GM12873 (cell line): Measurements from ENCODE around the gene CPB1.

Source experiments
- CTCF ChIP-seq: IDR thresholded peaks from 2 replicates; pipeline ENCODE4 v1.5.1; 2012; ENCODE audit warnings: low read depth, mild to moderate bottlenecking, moderate library complexity, low read length, control low read depth; ENCODE audit not compliant: insufficient read depth; ENCODE audit errors: missing control alignments

The CPB1 gene

GRCh38 chr3:148839805-148840204 lies 12.2 kb downstream of the CPB1 start:
- no peak for TF ChIP-seq CTCF

DNA sequence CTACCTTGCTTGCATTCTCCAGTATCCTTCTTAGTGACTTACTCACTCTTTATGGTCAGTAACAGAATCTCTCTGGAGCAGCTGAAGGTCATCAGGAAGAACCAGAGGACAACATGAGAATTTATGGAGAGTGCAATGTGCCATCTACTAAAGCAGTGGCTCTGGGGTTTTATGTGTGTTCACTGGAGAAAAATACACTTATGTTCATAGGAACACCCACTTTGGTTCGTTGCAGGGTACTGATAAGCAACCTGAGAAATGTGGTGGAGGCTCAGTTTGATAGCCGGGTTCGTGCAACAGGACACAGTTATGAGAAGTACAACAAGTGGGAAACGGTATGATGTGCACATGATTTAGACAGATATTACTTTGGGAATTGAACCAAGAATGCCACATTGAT lies 12.8 kb downstream of the CPB1 start:
- TF ChIP-seq CTCF, result no peak

DNA sequence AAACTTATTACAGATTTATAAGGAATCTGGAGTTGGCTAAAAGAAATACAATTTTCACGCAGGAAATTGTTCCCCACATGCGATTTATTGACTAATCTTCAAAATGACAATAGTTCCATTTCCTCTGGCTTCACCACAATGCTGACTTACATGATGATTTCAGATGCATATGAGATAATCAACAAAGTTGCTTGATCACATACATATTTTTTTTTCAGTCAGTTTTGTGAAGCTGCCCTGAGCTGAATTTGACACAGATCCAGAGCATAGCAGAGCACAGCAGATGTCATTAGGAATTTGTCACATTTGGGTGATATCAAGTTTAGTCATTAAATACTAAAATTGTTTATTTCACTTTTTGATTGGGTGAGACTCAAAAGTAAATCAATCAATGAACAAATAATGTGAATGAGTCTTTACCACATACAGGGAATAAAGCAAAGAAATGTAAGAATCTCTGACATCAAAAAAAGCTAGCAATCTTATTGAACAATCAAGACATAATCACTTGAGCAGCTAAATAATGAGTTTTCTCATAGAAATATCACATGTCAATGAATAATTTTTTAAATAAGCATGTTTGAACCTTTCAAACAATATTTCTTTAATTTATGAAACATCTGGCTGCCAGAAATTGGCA lies 18.3 kb downstream of the CPB1 start:
- TF ChIP-seq CTCF, result no peak

DNA sequence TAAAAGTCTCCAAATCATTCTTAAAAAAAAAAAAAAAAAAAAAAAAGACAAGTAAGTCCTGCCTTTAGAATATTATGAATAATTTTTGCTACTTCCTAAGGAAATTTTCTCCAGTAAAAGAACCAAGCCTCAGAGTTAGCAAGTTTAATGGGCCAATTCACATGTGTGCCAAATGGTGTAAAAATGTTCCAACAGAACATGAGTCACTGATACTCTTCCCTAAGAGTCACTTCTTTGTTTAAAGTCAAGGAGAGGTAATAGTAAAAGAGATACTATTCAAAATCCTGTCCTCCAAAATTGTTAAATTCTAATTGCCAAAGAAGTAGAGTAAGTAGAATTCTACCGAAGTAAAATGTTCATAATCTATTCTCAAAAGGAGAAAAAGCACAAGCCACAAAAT lies 19.7 kb downstream of the CPB1 start:
- TF ChIP-seq CTCF, result no peak

DNA sequence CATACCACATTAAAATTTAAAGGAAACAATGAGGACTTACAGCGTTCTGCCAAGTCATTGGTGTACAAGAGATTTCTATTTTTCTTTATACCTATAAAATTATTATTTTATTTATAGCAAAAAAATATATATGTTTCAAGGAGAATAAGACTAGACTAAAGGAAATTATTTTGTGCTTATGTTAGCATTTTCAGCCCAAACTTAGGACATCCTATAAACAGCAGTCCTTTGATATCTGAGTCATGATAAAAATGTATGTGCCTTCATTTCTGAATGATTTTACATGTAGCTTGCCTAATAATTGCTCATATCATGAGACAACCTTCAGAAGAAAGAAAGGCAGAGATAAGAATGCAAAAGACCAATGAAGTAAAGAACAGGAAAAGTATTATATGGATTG lies 20.8 kb downstream of the CPB1 start:
- TF ChIP-seq CTCF, result no peak

GRCh38 chr3:148852271-148852992 lies 24.8 kb downstream of the CPB1 start:
- TF ChIP-seq CTCF, result no peak

DNA sequence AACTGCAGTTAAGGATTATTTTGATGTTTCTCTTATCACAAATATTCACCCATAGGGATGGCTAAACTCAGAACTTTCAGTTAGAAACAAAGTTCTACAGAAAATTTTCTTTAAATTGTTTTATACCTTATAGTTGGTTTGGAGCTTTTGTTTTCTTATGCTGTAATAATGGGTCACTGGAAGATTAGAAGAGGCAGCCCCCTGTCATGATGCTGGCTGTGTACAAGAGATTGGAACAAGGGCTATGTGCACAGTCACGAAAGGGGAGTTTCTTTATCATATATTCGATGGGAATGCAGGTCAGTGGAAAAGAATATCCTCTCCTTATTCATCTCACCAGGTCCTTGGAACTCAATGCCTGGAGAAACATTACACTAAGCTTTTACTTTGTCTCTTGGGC lies 25.5 kb downstream of the CPB1 start:
- no peak for TF ChIP-seq CTCF
